Measurements from ENCODE around the gene FGB. TPM values are rescaled to one million over a fixed set of nuclear protein-coding genes. Genes with fewer than 3 reads are reported as not detected.

The FGB gene
- total RNA-seq, 1 donor from 2014 or later = not detected

DNA sequence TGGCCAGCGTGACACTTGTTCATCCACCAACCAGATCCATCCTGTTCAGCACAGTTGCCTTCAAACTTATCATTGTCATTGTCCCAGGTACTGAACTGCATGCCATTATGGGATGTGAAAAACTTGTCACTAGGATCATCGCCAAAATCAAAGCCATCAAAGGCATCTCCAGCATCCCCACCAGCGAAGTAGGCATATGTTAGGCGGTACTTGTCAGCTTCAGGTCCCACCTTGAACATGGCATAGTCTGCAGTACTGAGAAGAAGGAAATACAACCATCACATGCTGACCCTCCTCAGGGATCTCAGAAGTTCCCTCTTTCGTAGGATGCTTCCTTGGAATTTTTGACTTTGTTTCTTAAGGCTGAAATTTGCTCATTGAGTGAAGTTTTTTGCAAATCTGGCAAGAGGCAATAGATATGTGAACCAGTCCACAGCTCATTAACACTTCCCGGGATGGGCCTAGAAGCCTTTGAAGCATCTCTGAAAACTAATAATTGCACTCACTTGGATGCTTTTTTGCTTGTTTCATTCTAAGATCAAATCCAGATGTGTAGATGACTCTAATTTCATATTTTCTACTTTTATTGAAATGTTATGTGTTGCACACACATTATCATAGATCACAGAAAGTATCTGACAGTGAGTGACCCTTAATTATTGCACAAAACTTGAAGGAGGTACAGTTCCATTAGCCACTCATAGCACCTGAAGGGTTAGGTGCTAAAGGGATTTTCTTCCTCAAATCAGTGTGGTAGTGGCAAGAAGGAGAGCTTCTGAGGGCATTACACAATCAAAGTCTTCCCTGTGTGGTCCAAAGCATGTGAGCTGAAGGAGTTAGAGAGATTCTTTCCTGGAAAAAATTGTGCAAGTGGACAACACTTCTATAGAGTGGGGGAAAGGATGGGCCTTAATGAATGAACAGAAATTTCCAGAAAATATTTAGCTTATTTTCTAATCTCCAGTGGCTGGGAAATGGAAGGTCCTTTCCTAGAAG, 44.2 kb downstream of the FGB start:
- DNase-seq = no peak
- no peak overlapping the region for H3K4me3 ChIP-seq
- no peak overlapping the region for H3K27ac ChIP-seq (replicated peaks)
- intact Hi-C loops (cut with micrococcal nuclease) = no loop called here
- H3K36me3 ChIP-seq = no peaks in the 10 kb centered on the region
- TF ChIP-seq, protein P1, sequence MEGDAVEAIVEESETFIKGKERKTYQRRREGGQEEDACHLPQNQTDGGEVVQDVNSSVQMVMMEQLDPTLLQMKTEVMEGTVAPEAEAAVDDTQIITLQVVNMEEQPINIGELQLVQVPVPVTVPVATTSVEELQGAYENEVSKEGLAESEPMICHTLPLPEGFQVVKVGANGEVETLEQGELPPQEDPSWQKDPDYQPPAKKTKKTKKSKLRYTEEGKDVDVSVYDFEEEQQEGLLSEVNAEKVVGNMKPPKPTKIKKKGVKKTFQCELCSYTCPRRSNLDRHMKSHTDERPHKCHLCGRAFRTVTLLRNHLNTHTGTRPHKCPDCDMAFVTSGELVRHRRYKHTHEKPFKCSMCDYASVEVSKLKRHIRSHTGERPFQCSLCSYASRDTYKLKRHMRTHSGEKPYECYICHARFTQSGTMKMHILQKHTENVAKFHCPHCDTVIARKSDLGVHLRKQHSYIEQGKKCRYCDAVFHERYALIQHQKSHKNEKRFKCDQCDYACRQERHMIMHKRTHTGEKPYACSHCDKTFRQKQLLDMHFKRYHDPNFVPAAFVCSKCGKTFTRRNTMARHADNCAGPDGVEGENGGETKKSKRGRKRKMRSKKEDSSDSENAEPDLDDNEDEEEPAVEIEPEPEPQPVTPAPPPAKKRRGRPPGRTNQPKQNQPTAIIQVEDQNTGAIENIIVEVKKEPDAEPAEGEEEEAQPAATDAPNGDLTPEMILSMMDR (IDR thresholded peaks at IDR 0.05; ENCODE audit: borderline replicate concordance) = no peak
- no peaks in the 10 kb centered on the region for H3K4me1 ChIP-seq
- peaks cover 26% of the 10 kb centered on the region for H3K27me3 ChIP-seq (ENCODE audit: low read depth)
- H3K9me3 ChIP-seq (replicated peaks) = no peaks in the 10 kb centered on the region

- TF ChIP-seq, protein P1 (IDR thresholded peaks at IDR 0.05; ENCODE audit: borderline replicate concordance) = no peak
- no peak overlapping the region for H3K4me3 ChIP-seq
- H3K27ac ChIP-seq (replicated peaks) = no peak overlapping the region
- intact Hi-C loops (cut with micrococcal nuclease) = no loop called here
- H3K4me1 ChIP-seq = no peaks in the 10 kb centered on the region
- no peaks in the 10 kb centered on the region for H3K36me3 ChIP-seq
- H3K27me3 ChIP-seq (ENCODE audit: low read depth) = peaks cover 24% of the 10 kb centered on the region
- no peak for DNase-seq
- no peaks in the 10 kb centered on the region for H3K9me3 ChIP-seq (replicated peaks)
Measured at GRCh38 chr4:154608361-154609252, 45.8 kb downstream of the FGB start.

GRCh38 chr4:154609532-154609931, 46.7 kb downstream of the FGB start:
- DNase-seq = no peak
- intact Hi-C loops (cut with micrococcal nuclease) = no loop called here
- no peak overlapping the region for H3K4me3 ChIP-seq
- no peaks in the 10 kb centered on the region for H3K36me3 ChIP-seq
- H3K9me3 ChIP-seq (replicated peaks) = no peaks in the 10 kb centered on the region
- TF ChIP-seq, protein P1 (IDR thresholded peaks at IDR 0.05; ENCODE audit: borderline replicate concordance) = no peak
- H3K27ac ChIP-seq (replicated peaks) = no peak overlapping the region
- H3K27me3 ChIP-seq (ENCODE audit: low read depth) = peaks cover 24% of the 10 kb centered on the region
- no peaks in the 10 kb centered on the region for H3K4me1 ChIP-seq

DNA sequence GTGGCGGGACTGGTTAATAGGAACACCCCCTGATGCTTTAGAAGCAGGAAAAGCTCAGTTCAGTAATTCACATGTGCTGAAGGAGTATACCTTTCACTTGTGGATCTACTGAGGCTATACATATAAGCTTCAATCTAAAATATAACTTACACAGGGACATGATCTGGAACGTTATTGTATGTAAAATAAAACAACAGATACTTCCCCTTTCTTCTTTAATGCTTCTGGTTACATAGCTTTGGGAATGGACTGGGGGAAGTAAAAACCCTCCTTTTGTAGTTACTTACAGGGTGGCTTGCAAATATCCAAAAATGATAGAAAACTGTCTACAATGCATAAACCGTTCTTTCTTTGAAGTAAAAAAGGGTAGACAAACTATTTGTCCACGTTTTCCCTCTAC, 47.8 kb downstream of the FGB start:
- DNase-seq = no peak
- Histone ChIP-seq H3K27me3 (ENCODE audit: low read depth) (peaks cover 24% of the 10 kb centered on the region), H3K4me1 (no peaks in the 10 kb centered on the region), H3K36me3 (no peaks in the 10 kb centered on the region), H3K27ac (replicated peaks) (no peak overlapping the region), H3K9me3 (replicated peaks) (no peaks in the 10 kb centered on the region), H3K4me3 (no peak overlapping the region)
- intact Hi-C loops (cut with micrococcal nuclease) = no loop called here
- TF ChIP-seq, protein P1 (IDR thresholded peaks at IDR 0.05; ENCODE audit: borderline replicate concordance) = no peak

GRCh38 chr4:154611833-154612232, 49.0 kb downstream of the FGB start:
- TF ChIP-seq, protein P1 (IDR thresholded peaks at IDR 0.05; ENCODE audit: borderline replicate concordance) = no peak
- intact Hi-C loops (cut with micrococcal nuclease) = no loop called here
- no peaks in the 10 kb centered on the region for H3K4me1 ChIP-seq

More at GRCh38 chr4:154611833-154612232, 49.0 kb downstream of the FGB start:
- H3K4me3 ChIP-seq = no peak overlapping the region
- H3K27me3 ChIP-seq (ENCODE audit: low read depth) = peaks cover 24% of the 10 kb centered on the region
- no peak overlapping the region for H3K27ac ChIP-seq (replicated peaks)
- no peaks in the 10 kb centered on the region for H3K36me3 ChIP-seq
- H3K9me3 ChIP-seq (replicated peaks) = no peaks in the 10 kb centered on the region
- no peak for DNase-seq
